Stimulated activated CD4-positive, alpha-beta T cell treated with anti-CD3 and anti-CD28 coated beads, Interleukin-15, amount 100 ng/mL, for 1 hour (primary cell): ENCODE measurements around the gene TLE2.

Experiments
- DNase-seq, 2 donors: peaks; one replicate each; pipeline ENCODE4 v3.0.0-alpha.2; 2020; ENCODE audit warnings: low read depth in 1 of 2, low spot score in 1 of 2

Gene TLE2

DNA sequence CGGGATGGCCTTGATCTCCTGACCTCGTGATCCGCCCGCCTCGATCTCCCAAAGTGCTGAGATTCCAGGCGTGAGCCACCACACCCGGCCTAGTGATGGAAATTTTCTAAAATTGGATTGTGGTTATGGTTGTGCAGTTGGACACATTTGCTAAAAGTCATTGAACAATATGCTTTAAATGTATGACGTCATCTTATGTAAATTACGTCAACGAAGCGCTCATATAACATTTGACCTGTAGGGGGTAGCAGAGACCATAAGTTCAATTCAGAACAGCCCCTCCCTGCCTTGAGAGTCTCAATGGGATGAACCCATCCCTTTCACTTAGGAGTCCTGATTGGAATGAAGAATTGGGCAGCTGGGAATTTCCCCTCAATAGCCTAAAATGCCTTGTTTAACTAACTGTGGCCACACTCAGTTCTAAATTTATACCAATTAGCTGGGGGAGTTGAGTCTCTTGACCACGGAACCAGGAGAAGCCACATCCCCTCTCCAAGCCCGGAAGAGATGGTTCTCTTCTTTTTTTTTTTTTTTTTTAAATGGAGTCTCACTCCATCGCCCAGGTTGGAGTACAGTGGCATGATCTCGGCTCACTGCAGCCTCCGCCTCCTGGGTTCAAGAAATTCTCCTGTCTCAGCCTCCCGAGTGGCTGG, 66.9 kb downstream of the TLE2 start:
- no peak for DNase-seq

GRCh38 chr19:2960120-2960519, 69.0 kb downstream of the TLE2 start:
- no peak for DNase-seq

GRCh38 chr19:2957160-2957559, 71.9 kb downstream of the TLE2 start:
- DNase-seq: no peak

GRCh38 chr19:2952953-2953481, 76.1 kb downstream of the TLE2 start:
- no peak for DNase-seq

DNA sequence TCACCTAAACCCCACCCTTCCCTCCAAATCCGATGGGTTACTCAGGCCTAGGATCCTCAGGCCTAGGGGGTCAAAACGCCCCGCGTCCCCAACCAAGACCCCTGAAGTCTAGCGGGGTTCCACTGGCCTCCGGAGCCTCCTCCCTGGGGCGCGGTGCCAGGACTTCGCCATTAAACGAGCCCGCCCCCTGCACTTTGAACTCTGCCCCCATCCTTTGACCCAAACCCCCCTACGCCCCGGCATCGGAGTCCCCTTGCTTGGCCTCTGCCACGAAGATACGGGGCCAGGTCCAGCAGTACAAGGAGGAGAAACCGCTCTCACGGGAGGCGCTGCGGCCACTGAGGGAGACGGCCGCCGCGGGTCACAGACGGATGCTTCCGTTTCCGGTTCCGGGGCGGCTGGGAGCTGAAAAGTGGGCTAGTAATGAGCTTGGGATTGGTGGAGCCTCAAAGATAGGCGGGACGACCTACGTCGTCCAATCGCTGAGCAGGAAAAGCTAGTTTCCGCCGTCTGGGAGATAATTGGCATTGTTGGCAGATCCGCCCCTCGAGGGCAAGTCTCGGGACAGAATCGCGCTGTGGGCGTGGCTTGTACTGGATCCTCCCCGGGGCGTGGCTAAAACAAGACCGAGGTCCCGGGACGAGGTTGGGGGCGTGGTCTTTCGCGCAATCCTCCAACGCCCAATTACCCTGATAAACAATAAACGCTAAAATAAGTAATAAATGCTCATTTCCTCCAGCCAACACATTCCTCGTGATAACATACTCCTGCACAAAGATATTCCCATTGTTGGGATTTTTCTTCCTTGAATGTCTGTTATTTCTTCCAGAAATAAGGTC, 78.6 kb downstream of the TLE2 start:
- peak; percentile 99 to 100 for DNase-seq

DNA sequence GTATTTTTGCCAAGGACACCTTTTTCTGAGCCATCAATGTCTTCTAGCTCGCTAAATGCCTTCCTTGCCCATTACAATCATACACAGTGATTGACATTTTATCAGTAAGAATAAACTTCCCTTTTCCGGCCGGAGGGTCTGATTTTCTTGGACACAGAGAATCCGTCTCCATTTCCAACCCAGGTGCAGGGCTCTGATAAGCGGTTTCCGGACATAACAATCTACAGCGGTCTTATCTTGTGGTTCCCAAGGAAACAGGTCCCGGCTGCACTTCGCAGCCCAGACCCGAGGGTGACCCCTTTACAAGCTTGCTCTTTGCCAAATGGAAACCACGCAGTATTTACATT, 79.2 kb downstream of the TLE2 start:
- DNase-seq: peak in 1 of 2 donors; percentile 6
